ENCODE data around the gene PARP9.

The PARP9 gene

DNA sequence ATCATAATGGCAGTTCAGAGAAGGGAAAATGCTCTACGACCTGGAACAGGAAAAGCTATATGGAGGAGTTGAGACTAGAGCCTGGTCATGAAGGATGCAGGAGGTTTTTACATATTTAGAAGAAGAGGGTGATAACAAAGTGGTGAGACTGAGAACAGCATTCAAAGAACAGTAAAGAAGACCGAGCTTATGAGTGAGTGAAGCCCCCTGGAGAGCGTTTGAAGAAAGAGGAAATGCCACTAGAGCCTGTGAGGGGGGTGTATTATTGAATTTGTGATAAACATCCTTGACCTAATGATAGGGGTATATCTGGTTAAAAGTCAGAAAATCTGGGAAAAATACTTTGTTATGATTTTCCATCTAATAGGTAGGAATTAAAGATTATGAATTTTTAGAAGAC lies 4.2 kb downstream of the PARP9 start:
- TF ChIP-seq SUZ12 (IDR thresholded peaks at IDR 0.05; ENCODE audit: extremely low read depth, insufficient read depth, insufficient read length) (no peak), YY1 (IDR thresholded peaks at IDR 0.05; ENCODE audit: insufficient read depth, insufficient read length) (no peak), ZNF274 (IDR thresholded peaks at IDR 0.05; ENCODE audit: low read depth, low read length) (no peak)
- DNase-seq (ENCODE audit: low read depth, low spot score) = no peak
- Histone ChIP-seq H3K4me3 (ENCODE audit: insufficient read length, low read depth) (no peak overlapping the region), H3K9ac (ENCODE audit: insufficient read length, low read depth) (no peak overlapping the region), H3K4me1 (ENCODE audit: insufficient read depth, insufficient read length) (peaks cover 3% of the 10 kb centered on the region), H3K9me3 (ENCODE audit: insufficient read depth, low read length) (no peaks in the 10 kb centered on the region), H3K36me3 (ENCODE audit: insufficient read depth, insufficient read length, low read length) (no peaks in the 10 kb centered on the region), H3K27me3 (ENCODE audit: insufficient read depth, insufficient read length) (peaks cover 21% of the 10 kb centered on the region)

- no peaks in the 10 kb centered on the region for H3K9me3 ChIP-seq (ENCODE audit: insufficient read depth, low read length)
- no peak for DNase-seq (ENCODE audit: low read depth, low spot score)
- no peaks in the 10 kb centered on the region for H3K36me3 ChIP-seq (ENCODE audit: insufficient read depth, insufficient read length, low read length)
- H3K27me3 ChIP-seq (ENCODE audit: insufficient read depth, insufficient read length) = peaks cover 8% of the 10 kb centered on the region
- H3K4me1 ChIP-seq (ENCODE audit: insufficient read depth, insufficient read length) = peaks cover 3% of the 10 kb centered on the region
- no peak overlapping the region for H3K9ac ChIP-seq (ENCODE audit: insufficient read length, low read depth)
- TF ChIP-seq ZNF274 (IDR thresholded peaks at IDR 0.05; ENCODE audit: low read depth, low read length) = no peak
- no peak for TF ChIP-seq SUZ12 (IDR thresholded peaks at IDR 0.05; ENCODE audit: extremely low read depth, insufficient read depth, insufficient read length)
- no peak for TF ChIP-seq YY1 (IDR thresholded peaks at IDR 0.05; ENCODE audit: insufficient read depth, insufficient read length)
- no peak overlapping the region for H3K4me3 ChIP-seq (ENCODE audit: insufficient read length, low read depth)
These were observed 5.5 kb downstream of the PARP9 start for GRCh38 chr3:122558605-122559004.

DNA sequence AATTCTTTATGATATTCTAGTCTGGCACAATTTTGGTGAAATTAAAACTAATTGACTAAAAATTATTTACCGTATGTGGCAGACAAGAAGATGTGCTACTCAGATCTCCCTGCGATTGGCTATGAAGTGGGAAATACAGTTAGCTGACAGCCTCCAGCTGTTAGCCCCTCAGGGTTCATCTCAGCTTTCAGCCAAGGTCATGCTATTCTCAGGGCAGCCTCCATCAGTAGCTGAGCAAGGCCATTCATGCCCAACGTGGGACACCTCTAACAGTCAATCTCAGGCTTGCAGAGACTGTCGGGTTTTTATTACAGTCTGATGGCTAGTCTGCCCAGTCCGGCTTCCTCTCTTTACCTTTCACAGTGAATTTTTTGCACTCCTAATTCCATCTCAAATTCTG lies 6.7 kb downstream of the PARP9 start:
- TF ChIP-seq YY1 (IDR thresholded peaks at IDR 0.05; ENCODE audit: insufficient read depth, insufficient read length) (no peak), SUZ12 (IDR thresholded peaks at IDR 0.05; ENCODE audit: extremely low read depth, insufficient read depth, insufficient read length) (no peak), ZNF274 (IDR thresholded peaks at IDR 0.05; ENCODE audit: low read depth, low read length) (no peak)
- H3K36me3 ChIP-seq (ENCODE audit: insufficient read depth, insufficient read length, low read length) = no peaks in the 10 kb centered on the region
- no peaks in the 10 kb centered on the region for H3K27me3 ChIP-seq (ENCODE audit: insufficient read depth, insufficient read length)
- H3K9me3 ChIP-seq (ENCODE audit: insufficient read depth, low read length) = no peaks in the 10 kb centered on the region
- H3K4me3 ChIP-seq (ENCODE audit: insufficient read length, low read depth) = no peak overlapping the region
- DNase-seq (ENCODE audit: low read depth, low spot score) = no peak
- no peak overlapping the region for H3K9ac ChIP-seq (ENCODE audit: insufficient read length, low read depth)
- H3K4me1 ChIP-seq (ENCODE audit: insufficient read depth, insufficient read length) = peaks cover 3% of the 10 kb centered on the region

DNA sequence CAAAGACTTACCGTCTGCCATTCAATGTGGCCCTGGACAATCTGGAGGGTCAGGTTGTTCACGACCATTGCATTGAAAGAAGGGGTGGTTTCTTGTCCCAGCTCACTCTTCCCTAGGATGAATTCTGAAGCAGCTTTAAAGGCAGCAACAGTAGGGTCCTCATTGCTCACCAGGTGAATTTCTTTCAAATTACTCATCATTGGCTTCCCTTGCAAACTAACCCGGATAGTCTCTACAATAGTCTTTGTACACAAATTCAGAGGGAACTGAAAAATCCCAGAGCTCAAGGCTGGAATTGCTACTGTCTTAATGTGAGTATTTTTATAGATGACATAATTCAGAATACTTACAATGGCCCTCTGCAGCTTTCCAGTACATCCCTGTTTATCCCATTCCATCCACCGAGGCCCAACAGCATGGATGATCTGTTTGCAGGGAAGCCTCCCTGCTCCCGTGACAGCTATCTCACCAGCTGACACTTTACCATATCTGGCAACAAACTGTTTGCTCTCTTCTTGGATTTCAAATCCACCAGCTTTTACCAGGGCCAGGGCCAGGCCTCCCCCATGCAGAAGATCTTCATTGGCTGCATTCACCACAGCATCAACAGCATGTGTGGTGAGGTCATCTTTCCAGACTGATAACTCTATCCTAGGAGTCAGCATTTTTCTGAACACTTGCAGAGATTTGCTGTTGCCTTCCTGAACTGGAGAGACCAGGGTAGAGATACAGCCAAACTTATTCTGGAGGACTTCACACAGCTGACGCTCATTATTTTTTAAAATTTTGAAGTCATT lies 8.6 kb downstream of the PARP9 start:
- DNase-seq (ENCODE audit: low read depth, low spot score) = no peak
- Histone ChIP-seq H3K27me3 (ENCODE audit: insufficient read depth, insufficient read length) (no peaks in the 10 kb centered on the region), H3K9me3 (ENCODE audit: insufficient read depth, low read length) (no peaks in the 10 kb centered on the region), H3K9ac (ENCODE audit: insufficient read length, low read depth) (no peak overlapping the region), H3K36me3 (ENCODE audit: insufficient read depth, insufficient read length, low read length) (no peaks in the 10 kb centered on the region), H3K4me1 (ENCODE audit: insufficient read depth, insufficient read length) (peaks cover 3% of the 10 kb centered on the region), H3K4me3 (ENCODE audit: insufficient read length, low read depth) (no peak overlapping the region)
- TF ChIP-seq YY1 (IDR thresholded peaks at IDR 0.05; ENCODE audit: insufficient read depth, insufficient read length) = no peak
- TF ChIP-seq ZNF274 (IDR thresholded peaks at IDR 0.05; ENCODE audit: low read depth, low read length) = no peak
- TF ChIP-seq SUZ12 (IDR thresholded peaks at IDR 0.05; ENCODE audit: extremely low read depth, insufficient read depth, insufficient read length) = no peak

DNA sequence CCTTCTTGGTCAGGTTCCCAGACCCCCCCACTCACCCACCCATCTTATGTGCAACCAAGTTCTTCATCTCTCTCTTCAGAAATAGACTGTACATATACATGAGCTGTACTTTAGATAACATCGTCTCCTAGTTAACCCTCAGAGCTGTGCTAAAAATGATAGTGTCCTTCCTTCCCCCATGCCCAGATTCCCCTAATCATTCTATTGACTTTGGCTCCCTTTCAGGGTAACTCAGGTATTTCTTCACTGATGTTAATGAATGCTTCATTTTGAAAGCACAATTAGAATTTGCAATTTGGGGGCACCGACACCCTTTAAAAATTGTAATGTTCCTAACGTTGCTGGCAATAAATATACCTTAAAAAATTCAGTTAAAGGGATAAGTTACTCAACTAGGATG lies 10.9 kb downstream of the PARP9 start:
- Histone ChIP-seq H3K27me3 (ENCODE audit: insufficient read depth, insufficient read length) (no peaks in the 10 kb centered on the region), H3K4me3 (ENCODE audit: insufficient read length, low read depth) (no peak overlapping the region), H3K9ac (ENCODE audit: insufficient read length, low read depth) (no peak overlapping the region), H3K9me3 (ENCODE audit: insufficient read depth, low read length) (no peaks in the 10 kb centered on the region), H3K4me1 (ENCODE audit: insufficient read depth, insufficient read length) (peaks cover 3% of the 10 kb centered on the region), H3K36me3 (ENCODE audit: insufficient read depth, insufficient read length, low read length) (no peaks in the 10 kb centered on the region)
- no peak for TF ChIP-seq SUZ12 (IDR thresholded peaks at IDR 0.05; ENCODE audit: extremely low read depth, insufficient read depth, insufficient read length)
- no peak for TF ChIP-seq YY1 (IDR thresholded peaks at IDR 0.05; ENCODE audit: insufficient read depth, insufficient read length)
- no peak for TF ChIP-seq ZNF274 (IDR thresholded peaks at IDR 0.05; ENCODE audit: low read depth, low read length)
- DNase-seq (ENCODE audit: low read depth, low spot score) = no peak

DNA sequence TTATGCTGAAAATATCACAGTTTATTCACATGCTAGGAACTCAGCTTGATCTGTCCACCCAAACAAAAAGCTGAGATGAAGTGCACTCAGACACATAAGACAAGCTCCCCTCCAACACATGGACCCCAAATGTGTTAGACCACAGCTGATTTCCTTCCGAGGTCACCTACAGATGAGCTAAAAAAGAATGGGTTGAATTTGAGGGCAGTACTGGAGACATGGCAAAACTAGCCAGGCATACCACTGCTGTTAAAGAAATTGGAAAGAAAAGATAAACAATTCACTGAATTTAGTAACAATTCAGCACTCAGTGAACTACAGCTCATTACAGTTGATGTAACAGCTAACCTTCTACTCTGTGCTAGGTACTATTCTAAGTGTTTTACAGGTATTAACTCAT lies 15.5 kb downstream of the PARP9 start:
- H3K9me3 ChIP-seq (ENCODE audit: insufficient read depth, low read length) = no peaks in the 10 kb centered on the region
- H3K9ac ChIP-seq (ENCODE audit: insufficient read length, low read depth) = no peak overlapping the region
- H3K27me3 ChIP-seq (ENCODE audit: insufficient read depth, insufficient read length) = no peaks in the 10 kb centered on the region
- no peak overlapping the region for H3K4me3 ChIP-seq (ENCODE audit: insufficient read length, low read depth)
- no peaks in the 10 kb centered on the region for H3K36me3 ChIP-seq (ENCODE audit: insufficient read depth, insufficient read length, low read length)
- no peak for DNase-seq (ENCODE audit: low read depth, low spot score)
- no peaks in the 10 kb centered on the region for H3K4me1 ChIP-seq (ENCODE audit: insufficient read depth, insufficient read length)
- TF ChIP-seq SUZ12 (IDR thresholded peaks at IDR 0.05; ENCODE audit: extremely low read depth, insufficient read depth, insufficient read length) = no peak
- TF ChIP-seq YY1 (IDR thresholded peaks at IDR 0.05; ENCODE audit: insufficient read depth, insufficient read length) = no peak
- no peak for TF ChIP-seq ZNF274 (IDR thresholded peaks at IDR 0.05; ENCODE audit: low read depth, low read length)

DNA sequence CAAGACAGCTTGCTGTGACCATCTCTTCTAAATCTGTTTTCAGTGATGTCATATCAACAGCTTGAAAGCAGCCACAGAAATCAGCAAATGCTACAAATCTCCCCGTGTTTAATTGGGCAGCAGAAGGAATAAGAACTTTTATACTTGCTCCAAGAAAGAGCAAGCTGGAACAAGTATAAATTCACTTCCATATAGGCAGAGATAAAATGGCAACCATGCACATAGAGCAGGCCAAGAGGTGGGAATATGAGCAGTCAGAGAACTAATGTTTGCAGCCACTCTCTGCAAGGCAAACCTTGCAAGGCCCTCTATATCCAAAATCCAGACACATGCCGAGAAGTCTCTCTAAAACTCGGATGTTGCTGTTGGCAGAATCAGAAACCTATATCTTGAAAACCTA lies 16.0 kb downstream of the PARP9 start:
- no peaks in the 10 kb centered on the region for H3K27me3 ChIP-seq (ENCODE audit: insufficient read depth, insufficient read length)
- H3K36me3 ChIP-seq (ENCODE audit: insufficient read depth, insufficient read length, low read length) = no peaks in the 10 kb centered on the region
- no peak for DNase-seq (ENCODE audit: low read depth, low spot score)
- no peaks in the 10 kb centered on the region for H3K9me3 ChIP-seq (ENCODE audit: insufficient read depth, low read length)
- no peak overlapping the region for H3K9ac ChIP-seq (ENCODE audit: insufficient read length, low read depth)
- TF ChIP-seq ZNF274 (IDR thresholded peaks at IDR 0.05; ENCODE audit: low read depth, low read length) (no peak), YY1 (IDR thresholded peaks at IDR 0.05; ENCODE audit: insufficient read depth, insufficient read length) (no peak), SUZ12 (IDR thresholded peaks at IDR 0.05; ENCODE audit: extremely low read depth, insufficient read depth, insufficient read length) (no peak)
- no peak overlapping the region for H3K4me3 ChIP-seq (ENCODE audit: insufficient read length, low read depth)
- H3K4me1 ChIP-seq (ENCODE audit: insufficient read depth, insufficient read length) = no peaks in the 10 kb centered on the region

Measured in NT2/D1 (cell line).